ENCODE data around the gene SLC6A6.

SLC6A6 gene

DNA sequence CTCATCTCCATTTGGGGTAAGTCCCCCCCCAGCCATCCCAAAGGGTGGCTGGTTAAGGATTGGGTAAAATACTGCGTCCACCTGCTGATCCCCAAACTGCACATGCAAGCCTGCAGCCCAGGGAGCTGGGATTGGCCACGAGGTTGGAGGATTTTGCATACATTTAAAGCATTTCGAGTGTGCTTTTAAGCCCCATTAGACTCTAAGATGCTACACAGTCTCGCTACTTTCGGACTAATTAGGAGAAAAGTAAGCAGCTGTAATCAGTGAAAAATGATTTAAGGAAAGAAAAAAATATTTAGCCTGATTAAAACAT is 23.9 kb downstream of the SLC6A6 start:
- Histone ChIP-seq H3K9me2 (ENCODE audit: low read depth, low read length) (no peaks in the 10 kb centered on the region), H3K4me2 (ENCODE audit: low read length) (peak overlapping the region; percentile 38), H3K27ac (ENCODE audit: low read depth, low read length, poor library complexity, severe bottlenecking) (peak overlapping the region; percentile 96), H3K79me2 (ENCODE audit: insufficient read depth, low read length) (0 out of 2 replicates have a peak, but pooled peaks cover 5% of the 10 kb centered on the region), H4K20me1 (ENCODE audit: insufficient read depth, low read length) (no peaks in the 10 kb centered on the region), H3K4me3 (ENCODE audit: low read depth, low read length, poor library complexity, severe bottlenecking) (peak overlapping the region; percentile 26), H3K27me3 (ENCODE audit: insufficient read depth, low read length) (no peaks in the 10 kb centered on the region), H3K9ac (ENCODE audit: low read length) (no peak overlapping the region; the same call in 1 of the 2 replicates), H3F3A (ENCODE audit: insufficient read depth, low read length) (no peaks in the 10 kb centered on the region; the same call in 1 of the 2 replicates), H3K36me3 (ENCODE audit: insufficient read depth, low read length) (peaks cover 13% of the 10 kb centered on the region; the same call in 1 of the 2 replicates), H2AFZ (ENCODE audit: low read length) (no peak overlapping the region), H3K9me3 (ENCODE audit: low read length) (no peaks in the 10 kb centered on the region), H3K4me1 (ENCODE audit: insufficient read depth, low read length, severe bottlenecking) (peaks cover 86% of the 10 kb centered on the region)
- TF ChIP-seq, protein P1, sequence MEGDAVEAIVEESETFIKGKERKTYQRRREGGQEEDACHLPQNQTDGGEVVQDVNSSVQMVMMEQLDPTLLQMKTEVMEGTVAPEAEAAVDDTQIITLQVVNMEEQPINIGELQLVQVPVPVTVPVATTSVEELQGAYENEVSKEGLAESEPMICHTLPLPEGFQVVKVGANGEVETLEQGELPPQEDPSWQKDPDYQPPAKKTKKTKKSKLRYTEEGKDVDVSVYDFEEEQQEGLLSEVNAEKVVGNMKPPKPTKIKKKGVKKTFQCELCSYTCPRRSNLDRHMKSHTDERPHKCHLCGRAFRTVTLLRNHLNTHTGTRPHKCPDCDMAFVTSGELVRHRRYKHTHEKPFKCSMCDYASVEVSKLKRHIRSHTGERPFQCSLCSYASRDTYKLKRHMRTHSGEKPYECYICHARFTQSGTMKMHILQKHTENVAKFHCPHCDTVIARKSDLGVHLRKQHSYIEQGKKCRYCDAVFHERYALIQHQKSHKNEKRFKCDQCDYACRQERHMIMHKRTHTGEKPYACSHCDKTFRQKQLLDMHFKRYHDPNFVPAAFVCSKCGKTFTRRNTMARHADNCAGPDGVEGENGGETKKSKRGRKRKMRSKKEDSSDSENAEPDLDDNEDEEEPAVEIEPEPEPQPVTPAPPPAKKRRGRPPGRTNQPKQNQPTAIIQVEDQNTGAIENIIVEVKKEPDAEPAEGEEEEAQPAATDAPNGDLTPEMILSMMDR (IDR thresholded peaks at IDR 0.05; ENCODE audit: low read length) = no peak
- no peak for TF ChIP-seq EZH2 (IDR thresholded peaks at IDR 0.05; ENCODE audit: borderline replicate concordance, low read length)

DNA sequence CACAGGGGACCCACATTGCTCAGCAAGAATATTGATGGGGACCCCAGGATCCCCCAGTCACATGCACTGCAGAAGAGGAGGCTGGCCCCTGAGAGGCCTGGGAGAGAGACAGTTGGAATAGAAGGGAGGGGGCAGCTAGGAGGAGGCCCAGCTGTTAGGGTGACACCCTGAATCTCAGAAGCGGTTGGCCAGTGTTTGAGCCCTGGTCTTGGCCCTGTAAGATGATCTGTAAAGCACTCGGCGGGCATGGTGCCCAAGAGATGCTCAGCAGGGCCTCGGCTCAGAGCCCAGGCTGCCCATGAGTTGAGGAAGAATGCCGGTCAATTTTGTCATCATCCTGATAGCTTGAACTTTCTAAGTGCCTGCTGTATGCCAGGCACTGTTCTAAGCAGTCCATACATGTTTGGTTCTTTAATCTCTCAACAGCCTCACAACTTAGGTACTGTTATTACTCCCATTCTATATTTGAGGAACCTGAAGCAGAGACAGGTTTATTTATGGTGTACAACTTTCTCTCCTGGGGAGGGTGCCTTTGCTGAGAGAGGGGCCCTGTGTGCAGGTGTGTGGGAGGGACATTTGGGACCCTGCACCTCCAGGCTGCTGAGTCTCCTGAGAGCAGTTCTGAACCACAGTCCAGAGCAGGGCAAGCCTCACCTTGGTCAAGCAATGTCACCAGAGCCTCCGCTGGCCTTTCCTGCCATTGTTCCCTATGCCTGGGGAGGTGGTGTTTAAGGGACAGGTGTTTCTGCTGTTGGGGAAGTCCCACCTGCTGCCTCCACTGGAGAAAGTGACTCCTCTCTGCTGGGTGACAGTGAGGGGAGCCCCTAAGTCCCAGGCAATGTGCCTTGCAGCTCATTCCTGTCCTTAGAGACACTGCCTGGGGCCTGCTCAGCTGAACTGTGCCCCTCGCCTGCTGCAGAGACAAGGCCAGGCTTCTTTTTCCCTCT is 26.0 kb downstream of the SLC6A6 start:
- H2AFZ ChIP-seq (ENCODE audit: low read length) = no peak overlapping the region
- H3K4me3 ChIP-seq (ENCODE audit: low read depth, low read length, poor library complexity, severe bottlenecking) = no peak overlapping the region
- TF ChIP-seq EZH2 (IDR thresholded peaks at IDR 0.05; ENCODE audit: borderline replicate concordance, low read length) = no peak
- TF ChIP-seq, protein P1 (IDR thresholded peaks at IDR 0.05; ENCODE audit: low read length) = no peak
- peak overlapping the region; percentile 96 for H3K27ac ChIP-seq (ENCODE audit: low read depth, low read length, poor library complexity, severe bottlenecking)
- H3K9me2 ChIP-seq (ENCODE audit: low read depth, low read length) = no peaks in the 10 kb centered on the region
- peak overlapping the region; percentile 11; the same call in 1 of the 2 replicates for H3K4me2 ChIP-seq (ENCODE audit: low read length)
- H4K20me1 ChIP-seq (ENCODE audit: insufficient read depth, low read length) = no peaks in the 10 kb centered on the region
- H3K36me3 ChIP-seq (ENCODE audit: insufficient read depth, low read length) = no peaks in the 10 kb centered on the region; the same call in 1 of the 2 replicates
- no peaks in the 10 kb centered on the region; the same call in 1 of the 2 replicates for H3F3A ChIP-seq (ENCODE audit: insufficient read depth, low read length)
- H3K27me3 ChIP-seq (ENCODE audit: insufficient read depth, low read length) = no peaks in the 10 kb centered on the region
- H3K9ac ChIP-seq (ENCODE audit: low read length) = peak overlapping the region; percentile 19; the same call in 1 of the 2 replicates
- no peaks in the 10 kb centered on the region for H3K9me3 ChIP-seq (ENCODE audit: low read length)
- 0 out of 2 replicates have a peak, but pooled peaks cover 5% of the 10 kb centered on the region for H3K79me2 ChIP-seq (ENCODE audit: insufficient read depth, low read length)
- H3K4me1 ChIP-seq (ENCODE audit: insufficient read depth, low read length, severe bottlenecking) = peaks cover 99% of the 10 kb centered on the region

DNA sequence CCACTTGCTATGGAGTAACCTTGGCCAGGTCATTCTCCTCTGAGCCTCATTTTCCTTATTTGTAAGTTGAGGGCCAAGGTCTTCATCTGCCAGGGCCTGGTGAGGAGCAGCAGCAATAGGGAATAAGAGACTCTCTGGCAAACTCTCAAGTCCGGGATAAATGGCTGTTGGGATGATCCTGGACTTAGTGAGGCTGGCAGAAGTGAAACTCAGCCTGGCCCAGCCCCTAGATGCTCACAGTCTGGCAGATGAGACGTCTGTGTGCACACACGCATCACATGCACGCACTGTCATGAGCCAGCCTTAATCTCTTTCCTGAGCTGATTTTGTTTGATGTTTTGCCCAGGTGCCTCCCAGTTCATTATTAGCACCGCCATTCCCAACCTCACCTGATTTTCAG is 26.8 kb downstream of the SLC6A6 start:
- Histone ChIP-seq H3K27ac (ENCODE audit: low read depth, low read length, poor library complexity, severe bottlenecking) (peak overlapping the region; percentile 96), H3K79me2 (ENCODE audit: insufficient read depth, low read length) (0 out of 2 replicates have a peak, but pooled peaks cover 5% of the 10 kb centered on the region)

More for the DNA sequence above, 26.8 kb downstream of the SLC6A6 start:
- H3K4me2 ChIP-seq (ENCODE audit: low read length) = no peak overlapping the region
- H3K36me3 ChIP-seq (ENCODE audit: insufficient read depth, low read length) = no peaks in the 10 kb centered on the region
- no peaks in the 10 kb centered on the region for H3K9me2 ChIP-seq (ENCODE audit: low read depth, low read length)
- no peaks in the 10 kb centered on the region for H3K27me3 ChIP-seq (ENCODE audit: insufficient read depth, low read length)
- TF ChIP-seq EZH2 (IDR thresholded peaks at IDR 0.05; ENCODE audit: borderline replicate concordance, low read length) = no peak
- TF ChIP-seq, protein P1 (IDR thresholded peaks at IDR 0.05; ENCODE audit: low read length) = no peak
- no peak overlapping the region for H3K4me3 ChIP-seq (ENCODE audit: low read depth, low read length, poor library complexity, severe bottlenecking)
- no peaks in the 10 kb centered on the region for H3K9me3 ChIP-seq (ENCODE audit: low read length)
- peaks cover 99% of the 10 kb centered on the region for H3K4me1 ChIP-seq (ENCODE audit: insufficient read depth, low read length, severe bottlenecking)
- peak overlapping the region; percentile 4; the same call in 1 of the 2 replicates for H3K9ac ChIP-seq (ENCODE audit: low read length)
- no peaks in the 10 kb centered on the region; the same call in 1 of the 2 replicates for H3F3A ChIP-seq (ENCODE audit: insufficient read depth, low read length)
- no peaks in the 10 kb centered on the region for H4K20me1 ChIP-seq (ENCODE audit: insufficient read depth, low read length)
- H2AFZ ChIP-seq (ENCODE audit: low read length) = no peak overlapping the region

All from OCI-LY1 (cell line).